Islet precursor cell (in vitro differentiated cells): ENCODE results near the gene DCAF11.

Experiments used
- DNase-seq: peaks from one replicate; pipeline ENCODE4 v3.0.0-alpha.2; 2018

Gene DCAF11

DNA sequence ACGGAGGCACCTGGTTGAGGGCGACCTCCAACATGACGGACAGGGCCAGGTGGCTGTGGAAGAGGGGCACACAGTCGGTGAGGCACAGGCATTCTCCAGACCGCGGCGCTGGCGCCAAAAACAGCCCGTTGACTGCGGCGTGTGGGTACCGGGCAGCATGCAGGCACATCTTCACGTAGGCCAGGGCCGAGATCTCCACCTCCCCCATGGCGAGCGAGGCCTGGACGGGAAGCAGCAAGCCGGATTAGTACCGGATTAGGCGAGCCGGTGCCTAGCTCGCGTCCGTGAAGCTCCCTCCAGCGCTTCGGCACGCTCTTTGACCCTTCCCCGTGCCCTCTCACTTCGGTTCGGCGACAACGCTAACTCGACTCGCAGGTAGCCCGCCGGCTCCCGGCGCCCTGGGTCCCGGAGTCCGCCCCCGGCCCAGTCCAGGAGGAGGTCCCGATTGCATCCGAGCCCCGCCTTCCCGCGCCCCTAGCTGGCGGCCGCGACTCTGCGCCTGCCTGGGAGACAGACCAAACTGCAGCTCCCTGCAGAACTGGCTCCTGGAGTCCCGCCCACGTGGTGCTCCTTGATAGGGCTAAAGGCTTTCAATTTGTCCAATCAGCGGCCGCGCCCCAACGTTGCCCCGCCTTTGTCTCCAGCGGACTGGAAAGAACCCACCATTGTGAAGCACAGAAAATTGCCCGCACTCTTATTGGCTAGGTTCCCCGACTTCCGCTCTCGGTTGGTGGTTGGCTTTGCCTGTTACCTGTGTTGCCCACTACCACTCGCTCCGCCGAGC, 26.7 kb downstream of the DCAF11 start, which contains the start of gene EMC9:
Gene EMC9, minus strand, starts transcription at position 495 of the 784 bp plus-strand sequence. Its CDS starts 287 bp downstream, at position 208.
- DNase-seq = peak; percentile 100

GRCh38 chr14:24143511-24143910, 28.9 kb downstream of the DCAF11 start:
- no peak for DNase-seq

GRCh38 chr14:24144451-24144850, 29.9 kb downstream of the DCAF11 start:
- DNase-seq = no peak

DNA sequence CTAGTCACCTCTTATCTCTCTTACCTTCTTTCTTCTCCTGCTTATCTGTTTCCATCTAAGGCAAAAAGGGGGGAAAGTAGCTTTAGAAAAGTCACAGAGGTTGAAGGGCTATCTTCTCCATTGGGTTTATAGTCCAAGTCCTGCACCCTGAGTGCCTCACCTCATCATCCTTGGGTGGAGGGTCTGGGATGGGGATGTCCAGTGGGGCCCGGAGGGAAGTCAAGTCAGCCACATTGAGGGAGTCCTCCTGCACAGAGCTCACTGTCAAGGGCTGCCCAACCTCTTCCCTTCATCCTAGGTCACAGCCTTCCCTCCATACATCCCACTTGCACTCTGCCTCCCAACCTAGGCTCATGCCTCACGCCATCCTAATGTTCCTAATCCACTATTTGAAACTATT, 30.6 kb downstream of the DCAF11 start:
- DNase-seq = no peak

- DNase-seq = no peak
Measured at GRCh38 chr14:24145690-24146452, 31.3 kb downstream of the DCAF11 start.

GRCh38 chr14:24146453-24146977, 31.9 kb downstream of the DCAF11 start, which contains the start of gene PSME2:
Gene PSME2, minus strand, starts transcription at chr14:24146610. Its CDS starts 29 bp downstream, at chr14:24146581.
- peak; percentile 100 for DNase-seq

DNA sequence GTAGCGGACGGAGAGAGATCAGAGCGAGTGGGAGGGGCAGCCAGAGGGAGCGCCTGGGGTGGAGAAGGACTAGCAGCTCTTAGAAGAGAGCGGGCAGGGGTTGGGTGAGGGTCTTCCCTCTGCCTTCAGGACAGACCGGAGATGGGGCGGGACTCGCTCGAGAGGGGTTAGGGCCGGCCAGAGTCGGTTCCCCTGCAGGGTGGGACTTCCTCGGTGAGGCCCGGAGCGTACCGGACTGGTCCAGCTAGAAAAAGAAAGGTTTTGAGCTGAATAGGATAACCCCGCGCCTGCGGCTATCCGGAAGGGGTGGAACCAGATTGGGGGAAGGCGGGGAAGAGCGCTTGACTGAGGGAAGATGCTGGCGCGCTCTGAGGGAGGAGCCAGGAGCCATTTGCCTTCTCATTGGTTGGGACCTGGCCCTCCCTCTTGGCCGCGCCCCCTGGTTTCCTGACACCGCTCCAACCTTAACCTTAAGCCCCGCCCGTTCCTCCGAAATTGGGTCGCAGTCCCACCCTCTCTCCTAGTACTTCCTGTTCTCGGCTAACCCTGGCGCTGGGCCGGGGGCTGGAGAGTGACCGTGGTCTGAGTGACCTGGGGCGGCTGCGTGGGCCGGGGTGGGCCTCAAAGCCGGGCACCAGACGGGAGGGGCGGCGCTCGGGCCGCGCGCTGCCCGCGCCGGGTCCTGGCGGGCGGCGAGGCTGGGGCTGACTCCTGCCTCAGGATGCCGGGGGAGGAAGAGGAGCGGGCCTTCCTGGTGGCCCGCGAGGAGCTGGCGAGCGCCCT, 32.6 kb downstream of the DCAF11 start, which contains the start of gene RNF31:
Gene RNF31, plus strand, starts transcription at position 521 of the 783 bp plus-strand sequence. Its CDS starts 201 bp downstream, at position 722.
- DNase-seq = peak; percentile 99

DNA sequence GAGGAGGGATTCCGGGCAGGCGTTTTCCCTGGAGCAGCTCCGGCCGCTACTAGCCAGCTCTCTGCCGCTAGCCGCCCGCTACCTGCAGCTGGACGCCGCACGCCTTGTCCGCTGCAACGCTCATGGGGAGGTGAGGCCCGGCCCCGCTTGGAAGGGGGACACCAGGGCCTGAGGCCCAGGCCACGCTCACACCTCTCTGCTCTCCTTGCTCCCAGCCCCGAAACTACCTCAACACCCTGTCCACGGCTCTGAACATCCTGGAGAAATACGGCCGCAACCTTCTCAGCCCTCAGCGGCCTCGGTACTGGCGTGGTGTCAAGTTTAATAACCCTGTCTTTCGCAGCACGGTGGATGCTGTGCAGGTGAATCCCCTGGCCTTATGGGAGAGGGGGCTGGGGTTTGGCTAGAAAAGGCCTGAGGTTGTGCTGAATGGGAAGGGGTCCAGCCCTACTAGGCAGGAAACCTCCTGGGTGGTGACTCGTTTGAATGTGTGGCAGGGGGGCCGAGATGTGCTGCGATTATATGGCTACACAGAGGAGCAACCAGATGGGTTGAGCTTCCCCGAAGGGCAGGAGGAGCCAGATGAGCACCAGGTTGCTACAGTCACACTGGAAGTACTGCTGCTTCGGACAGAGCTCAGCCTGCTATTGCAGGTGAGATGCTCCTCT, 33.3 kb downstream of the DCAF11 start:
- no peak for DNase-seq

- no peak for DNase-seq
Measured at GRCh38 chr14:24149302-24149969, 34.9 kb downstream of the DCAF11 start.

DNA sequence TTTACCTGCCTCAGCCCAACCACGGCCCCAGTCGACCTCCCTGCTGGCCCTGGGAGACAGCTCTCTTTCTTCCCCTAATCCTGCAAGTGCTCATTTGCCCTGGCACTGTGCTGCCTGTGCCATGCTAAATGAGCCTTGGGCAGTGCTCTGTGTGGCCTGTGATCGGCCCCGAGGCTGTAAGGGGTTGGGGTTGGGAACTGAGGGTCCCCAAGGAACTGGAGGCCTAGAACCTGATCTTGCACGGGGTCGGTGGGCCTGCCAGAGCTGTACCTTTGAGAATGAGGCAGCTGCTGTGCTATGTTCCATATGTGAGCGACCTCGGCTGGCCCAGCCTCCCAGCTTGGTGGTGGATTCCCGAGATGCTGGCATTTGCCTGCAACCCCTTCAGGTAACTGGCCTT, 35.5 kb downstream of the DCAF11 start:
- no peak for DNase-seq

DNA sequence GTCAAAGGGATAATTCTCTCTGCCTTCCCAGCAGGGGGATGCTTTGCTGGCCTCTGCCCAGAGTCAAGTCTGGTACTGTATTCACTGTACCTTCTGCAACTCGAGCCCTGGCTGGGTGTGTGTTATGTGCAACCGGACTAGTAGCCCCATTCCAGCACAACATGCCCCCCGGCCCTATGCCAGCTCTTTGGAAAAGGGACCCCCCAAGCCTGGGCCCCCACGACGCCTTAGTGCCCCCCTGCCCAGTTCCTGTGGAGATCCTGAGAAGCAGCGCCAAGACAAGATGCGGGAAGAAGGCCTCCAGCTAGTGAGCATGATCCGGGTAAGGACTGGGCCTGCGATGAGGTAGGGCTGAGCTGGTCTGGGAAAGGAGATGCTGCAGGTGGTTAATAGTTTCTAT, 36.0 kb downstream of the DCAF11 start:
- DNase-seq = no peak

GRCh38 chr14:24150993-24151392, 36.4 kb downstream of the DCAF11 start:
- no peak for DNase-seq

DNA sequence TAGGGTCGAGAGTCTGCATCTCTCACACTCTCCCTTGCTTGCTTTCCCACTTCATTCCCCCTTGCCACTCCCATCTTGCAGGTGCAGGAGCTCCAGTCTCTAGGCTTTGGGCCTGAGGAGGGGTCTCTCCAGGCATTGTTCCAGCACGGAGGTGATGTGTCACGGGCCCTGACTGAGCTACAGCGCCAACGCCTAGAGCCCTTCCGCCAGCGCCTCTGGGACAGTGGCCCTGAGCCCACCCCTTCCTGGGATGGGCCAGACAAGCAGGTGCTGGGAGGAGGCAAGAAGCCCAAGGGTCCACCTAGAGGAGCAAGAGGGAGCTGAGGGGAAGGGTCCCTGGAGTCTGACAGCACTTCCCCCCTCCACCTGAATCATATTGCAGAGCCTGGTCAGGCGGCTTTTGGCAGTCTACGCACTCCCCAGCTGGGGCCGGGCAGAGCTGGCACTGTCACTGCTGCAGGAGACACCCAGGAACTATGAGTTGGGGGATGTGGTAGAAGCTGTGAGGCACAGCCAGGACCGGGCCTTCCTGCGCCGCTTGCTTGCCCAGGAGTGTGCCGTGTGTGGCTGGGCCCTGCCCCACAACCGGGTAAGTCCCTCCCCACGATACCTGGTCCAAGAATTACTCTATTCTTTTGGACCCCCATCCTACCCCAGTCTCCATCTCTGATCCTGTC, 37.0 kb downstream of the DCAF11 start:
- no peak for DNase-seq

- no peak for DNase-seq
Measured at GRCh38 chr14:24155100-24155499, 40.5 kb downstream of the DCAF11 start.

DNA sequence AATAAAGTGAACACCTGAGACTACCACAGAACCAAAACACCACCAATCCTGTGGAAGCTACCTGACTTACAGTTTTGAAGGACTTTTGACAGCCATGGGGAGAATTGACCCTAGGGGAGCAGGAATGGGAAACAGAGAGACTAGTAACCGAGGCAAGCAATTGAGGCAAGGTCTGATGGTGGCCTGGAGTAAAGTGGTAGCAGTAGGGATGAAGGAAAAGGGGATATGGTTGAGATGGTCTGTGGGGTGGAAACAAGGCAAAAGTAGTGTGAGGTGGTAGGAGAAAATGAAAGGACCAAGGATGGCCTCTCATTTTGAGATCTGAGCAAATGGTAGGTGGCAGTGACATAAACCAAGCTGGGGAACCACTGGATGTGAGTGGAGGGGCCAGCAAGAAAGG, 42.3 kb downstream of the DCAF11 start:
- no peak for DNase-seq

GRCh38 chr14:24157331-24157730, 42.8 kb downstream of the DCAF11 start:
- no peak for DNase-seq

DNA sequence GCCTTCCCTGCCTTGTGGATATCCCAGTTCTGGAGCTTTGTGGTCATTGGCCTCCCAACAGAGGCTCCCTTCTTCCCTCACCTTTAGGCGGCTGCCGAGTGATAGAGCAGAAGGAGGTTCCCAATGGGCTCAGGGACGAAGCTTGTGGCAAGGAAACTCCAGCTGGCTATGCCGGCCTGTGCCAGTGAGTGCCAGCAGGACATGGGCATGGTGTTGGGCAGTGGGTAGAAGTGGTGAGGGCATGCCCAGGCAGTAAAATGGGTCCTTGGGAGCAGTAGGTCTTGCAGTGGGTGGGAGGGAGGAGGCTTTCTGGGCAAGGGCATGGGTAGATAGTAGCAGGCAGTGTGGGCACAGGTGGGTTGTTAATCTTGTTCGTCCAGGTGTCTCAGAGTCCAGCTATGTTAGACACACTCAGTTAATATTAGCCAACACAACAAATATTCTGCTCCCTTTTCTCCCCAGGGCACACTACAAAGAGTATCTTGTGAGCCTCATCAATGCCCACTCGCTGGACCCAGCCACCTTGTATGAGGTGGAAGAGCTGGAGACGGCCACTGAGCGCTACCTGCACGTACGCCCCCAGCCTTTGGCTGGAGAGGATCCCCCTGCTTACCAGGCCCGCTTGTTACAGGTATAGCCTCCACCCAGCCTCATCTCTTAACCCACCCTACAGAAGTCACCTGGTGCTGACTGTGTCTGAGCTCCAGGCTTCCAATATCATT, 45.4 kb downstream of the DCAF11 start:
- DNase-seq = no peak

DNA sequence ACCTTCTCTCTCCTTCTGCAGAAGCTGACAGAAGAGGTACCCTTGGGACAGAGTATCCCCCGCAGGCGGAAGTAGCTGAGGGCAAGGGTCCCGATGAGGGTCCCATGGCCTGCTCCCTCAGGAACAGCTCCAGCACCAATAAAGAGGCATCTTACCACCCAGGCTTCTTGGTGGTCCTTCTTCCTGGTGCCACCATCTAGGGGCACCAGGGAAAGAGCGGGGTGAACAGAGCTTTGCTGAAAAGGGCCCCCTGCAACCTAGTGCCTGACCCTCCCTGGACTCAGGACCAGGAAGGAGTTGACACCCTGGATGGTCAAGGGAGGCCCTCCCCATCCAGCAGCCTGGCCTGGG, 45.9 kb downstream of the DCAF11 start:
- DNase-seq = no peak

- DNase-seq = peak; percentile 98
Measured at GRCh38 chr14:24160850-24161804, 46.5 kb downstream of the DCAF11 start, which contains the start of gene IRF9. Gene IRF9, plus strand, starts transcription at chr14:24161265. Its CDS starts 880 bp downstream, at chr14:24162145.
